Measurements from ENCODE around the gene RTCA. TPM values are rescaled to one million over a fixed set of nuclear protein-coding genes. Genes with fewer than 3 reads are reported as not detected.

RTCA gene
- total RNA-seq, 5 donors from 2014 or later (not counting 1 experiment from before 2014, with no cell fraction given): 36.0 to 53.6 (median 40.1) TPM

DNA sequence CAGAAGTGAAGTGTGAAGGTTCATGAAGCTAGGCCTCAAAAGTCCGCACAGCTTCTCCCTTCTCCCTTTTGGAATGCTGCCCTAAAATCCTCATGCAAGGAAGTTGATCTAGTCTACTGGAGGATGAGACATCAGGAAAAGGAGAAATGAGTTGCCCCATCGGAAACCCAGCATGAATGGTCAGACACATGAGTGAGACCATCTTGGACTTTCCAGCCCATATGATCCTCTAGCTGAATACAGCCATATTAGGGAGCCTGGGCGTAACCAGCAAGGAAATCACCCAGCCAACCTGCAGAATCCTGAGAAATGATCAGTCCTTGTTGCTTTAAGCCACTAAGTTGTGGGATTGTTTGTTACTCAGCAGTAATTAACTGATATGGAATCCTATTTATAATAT lies 28.9 kb upstream of the RTCA start:
- Histone ChIP-seq H3K4me1 (ENCODE audit: control insufficient read depth in 1 of 2, extremely low read depth in 1 of 2, insufficient read depth in 2 of 2, low read length in 2 of 2) (no peaks in the 10 kb centered on the region), H3K27me3 (replicated peaks in 1 of 2; ENCODE audit: control insufficient read depth in 2 of 2, extremely low read depth in 1 of 2, insufficient read depth in 2 of 2, low read length in 1 of 2) (no peaks in the 10 kb centered on the region), H3K9me3 (no peaks in the 10 kb centered on the region), H3K27ac (ENCODE audit: low read length) (no peak overlapping the region), H3K36me3 (ENCODE audit: control insufficient read depth in 2 of 2, extremely low read depth in 1 of 2, insufficient read depth in 1 of 2, low read length in 1 of 2) (peaks cover 0 to 44% of the 10 kb centered on the region in 2 donors), H3K4me3 (ENCODE audit: control insufficient read depth in 1 of 2, extremely low read depth in 1 of 2, low read length in 1 of 2) (no peak overlapping the region)
- H3K27me3 Mint-ChIP-seq: no peaks in the 10 kb centered on the region
- peaks cover 49% of the 10 kb centered on the region for H3K36me3 Mint-ChIP-seq
- no peaks in the 10 kb centered on the region for H3K9me3 Mint-ChIP-seq
- ChIA-PET POLR2A (no interaction called here), CTCF (interaction anchor here in 1 of 2 donors (0.5 kb wide), 1 partner anchor 222 kb away, joined by 4 read pairs; no protein-coding TSS in a partner anchor)
- H3K4me1 Mint-ChIP-seq: peaks cover 7 to 10% (median 9%) of the 10 kb centered on the region in 3 donors
- no peak overlapping the region for H3K27ac Mint-ChIP-seq
- ATAC-seq (replicated peaks in 1 of 4): no peak
- DNase-seq: no peak
- WGBS (ENCODE audit: insufficient coverage): 100% methylated on average over 1 of the region's 3 CpGs
- H3K4me3 Mint-ChIP-seq: no peak overlapping the region

DNA sequence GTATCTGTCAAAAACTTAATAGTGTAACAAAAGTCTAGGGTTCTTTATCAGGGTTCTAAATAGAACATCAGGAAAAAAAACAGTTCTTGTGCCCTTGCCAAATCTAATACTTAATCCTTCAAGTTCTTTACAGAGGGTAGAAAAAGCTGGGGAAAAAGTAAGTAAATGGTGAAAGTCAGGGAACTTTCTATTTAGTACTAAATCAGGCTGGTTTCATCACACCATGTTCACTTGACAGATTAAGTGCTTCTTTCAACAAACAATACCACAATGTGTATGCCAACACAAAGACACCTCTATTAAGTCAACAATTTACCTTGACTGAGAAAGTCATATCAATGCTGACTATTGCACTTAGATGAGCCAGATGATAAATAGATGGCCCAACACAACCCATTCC lies 26.1 kb upstream of the RTCA start:
- no peaks in the 10 kb centered on the region for H3K9me3 Mint-ChIP-seq
- H3K27ac Mint-ChIP-seq: no peak overlapping the region
- Histone ChIP-seq H3K27ac (ENCODE audit: low read length) (no peak overlapping the region), H3K4me3 (ENCODE audit: control insufficient read depth in 1 of 2, extremely low read depth in 1 of 2, low read length in 1 of 2) (no peak overlapping the region), H3K4me1 (ENCODE audit: control insufficient read depth in 1 of 2, extremely low read depth in 1 of 2, insufficient read depth in 2 of 2, low read length in 2 of 2) (no peaks in the 10 kb centered on the region), H3K36me3 (ENCODE audit: control insufficient read depth in 2 of 2, extremely low read depth in 1 of 2, insufficient read depth in 1 of 2, low read length in 1 of 2) (peaks cover 0 to 31% of the 10 kb centered on the region in 2 donors), H3K9me3 (no peaks in the 10 kb centered on the region), H3K27me3 (replicated peaks in 1 of 2; ENCODE audit: control insufficient read depth in 2 of 2, extremely low read depth in 1 of 2, insufficient read depth in 2 of 2, low read length in 1 of 2) (no peaks in the 10 kb centered on the region)
- H3K27me3 Mint-ChIP-seq: no peaks in the 10 kb centered on the region
- DNase-seq (no peak), ATAC-seq (replicated peaks in 1 of 4) (no peak)
- CTCF ChIA-PET: interaction anchor here (0.7 to 1.2 kb wide), 3 partner anchors 17 to 117 kb away, joined by 3 to 5 read pairs (median 3); no protein-coding TSS in a partner anchor
- peaks cover 30% of the 10 kb centered on the region for H3K36me3 Mint-ChIP-seq
- POLR2A ChIA-PET: interaction anchor here (0.6 to 0.7 kb wide), 2 partner anchors 17 to 26 kb away, joined by 6 to 8 read pairs; partner anchors contain the start of gene RTCA (in 1 of the 2)
- H3K4me1 Mint-ChIP-seq: peaks cover 23 to 26% (median 25%) of the 10 kb centered on the region in 3 donors
- H3K4me3 Mint-ChIP-seq: no peak overlapping the region

DNA sequence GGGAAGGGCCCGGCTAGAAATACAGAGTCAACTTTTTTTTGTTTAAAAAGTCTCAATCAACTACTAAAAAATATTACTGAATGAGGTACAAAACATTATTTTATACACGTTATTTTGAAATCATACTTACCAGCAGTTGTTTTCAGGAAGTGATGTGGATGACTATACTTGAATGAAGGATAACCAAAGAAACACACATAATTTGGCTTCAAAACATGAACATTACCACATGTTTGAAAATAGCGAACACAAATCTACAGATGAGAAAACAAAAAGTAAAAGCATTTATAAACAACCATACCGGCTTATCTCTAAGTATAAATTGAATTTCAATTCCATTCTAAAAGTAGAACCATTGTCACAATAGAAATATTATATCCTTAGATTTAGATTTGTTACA lies 25.4 kb upstream of the RTCA start:
- Mint-ChIP-seq H3K36me3 (peaks cover 30% of the 10 kb centered on the region), H3K4me3 (no peak overlapping the region), H3K27ac (no peak overlapping the region), H3K4me1 (peaks cover 24 to 30% (median 29%) of the 10 kb centered on the region in 3 donors), H3K9me3 (no peaks in the 10 kb centered on the region), H3K27me3 (no peaks in the 10 kb centered on the region)
- H3K27ac ChIP-seq (ENCODE audit: low read length): no peak overlapping the region
- ChIA-PET CTCF (interaction anchor here in 1 of 2 donors (0.7 kb wide), 1 partner anchor 224 kb away, joined by 4 read pairs; no protein-coding TSS in a partner anchor), POLR2A (no interaction called here)
- peaks cover 0 to under 1% of the 10 kb centered on the region in 2 experiments for H3K4me1 ChIP-seq (ENCODE audit: control insufficient read depth in 1 of 2, extremely low read depth in 1 of 2, insufficient read depth in 2 of 2, low read length in 2 of 2)
- WGBS (ENCODE audit: insufficient coverage): no CpG with 5 or more reads among the region's 4 CpGs
- no peaks in the 10 kb centered on the region for H3K9me3 ChIP-seq
- no peak overlapping the region for H3K4me3 ChIP-seq (ENCODE audit: control insufficient read depth in 1 of 2, extremely low read depth in 1 of 2, low read length in 1 of 2)
- no peak for DNase-seq
- peaks cover 0 to 31% of the 10 kb centered on the region in 2 donors for H3K36me3 ChIP-seq (ENCODE audit: control insufficient read depth in 2 of 2, extremely low read depth in 1 of 2, insufficient read depth in 1 of 2, low read length in 1 of 2)
- no peaks in the 10 kb centered on the region for H3K27me3 ChIP-seq (replicated peaks in 1 of 2; ENCODE audit: control insufficient read depth in 2 of 2, extremely low read depth in 1 of 2, insufficient read depth in 2 of 2, low read length in 1 of 2)
- no peak for ATAC-seq (replicated peaks in 1 of 4)

DNA sequence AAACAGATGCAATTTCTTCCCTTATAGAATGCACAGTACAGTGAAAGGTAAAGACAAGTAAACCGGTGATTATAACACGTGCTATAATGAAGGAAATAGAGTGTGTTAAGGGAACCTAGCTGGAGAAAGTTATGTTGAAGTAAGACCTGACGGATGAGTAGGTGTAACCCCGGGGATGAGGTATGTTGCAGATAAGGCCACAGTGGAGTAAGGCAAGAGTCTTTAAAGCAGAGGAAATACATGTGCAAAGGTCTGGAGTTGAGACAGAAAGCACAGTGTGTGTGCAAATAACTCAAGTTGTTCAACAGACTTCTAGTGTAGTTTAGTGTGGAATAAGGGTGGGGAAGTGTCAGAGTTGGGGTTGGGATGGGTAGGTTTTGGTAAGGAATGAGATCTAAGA lies 19.3 kb upstream of the RTCA start:
- ChIA-PET CTCF (interaction anchor here in 1 of 2 donors (0.9 kb wide), 1 partner anchor 19 kb away, joined by 3 read pairs; the partner anchor contains the start of gene RTCA), POLR2A (no interaction called here)
- Histone ChIP-seq H3K36me3 (ENCODE audit: control insufficient read depth in 2 of 2, extremely low read depth in 1 of 2, insufficient read depth in 1 of 2, low read length in 1 of 2) (peaks cover 0 to 2% of the 10 kb centered on the region in 2 donors), H3K9me3 (no peaks in the 10 kb centered on the region), H3K4me3 (ENCODE audit: control insufficient read depth in 1 of 2, extremely low read depth in 1 of 2, low read length in 1 of 2) (no peak overlapping the region), H3K27me3 (replicated peaks in 1 of 2; ENCODE audit: control insufficient read depth in 2 of 2, extremely low read depth in 1 of 2, insufficient read depth in 2 of 2, low read length in 1 of 2) (no peaks in the 10 kb centered on the region), H3K27ac (ENCODE audit: low read length) (no peak overlapping the region), H3K4me1 (ENCODE audit: control insufficient read depth in 1 of 2, extremely low read depth in 1 of 2, insufficient read depth in 2 of 2, low read length in 2 of 2) (peaks cover 10 to 13% of the 10 kb centered on the region in 2 experiments)
- Mint-ChIP-seq H3K27ac (peak overlapping the region in 1 of 2 donors; percentile 42), H3K9me3 (no peaks in the 10 kb centered on the region), H3K4me3 (no peak overlapping the region), H3K27me3 (no peaks in the 10 kb centered on the region), H3K36me3 (peaks cover 4% of the 10 kb centered on the region), H3K4me1 (peaks cover 30 to 35% (median 33%) of the 10 kb centered on the region in 3 donors)
- DNase-seq (no peak), ATAC-seq (replicated peaks in 1 of 4) (no peak)
- 95% methylated on average over 4 of the region's 4 CpGs for WGBS (ENCODE audit: insufficient coverage)

DNA sequence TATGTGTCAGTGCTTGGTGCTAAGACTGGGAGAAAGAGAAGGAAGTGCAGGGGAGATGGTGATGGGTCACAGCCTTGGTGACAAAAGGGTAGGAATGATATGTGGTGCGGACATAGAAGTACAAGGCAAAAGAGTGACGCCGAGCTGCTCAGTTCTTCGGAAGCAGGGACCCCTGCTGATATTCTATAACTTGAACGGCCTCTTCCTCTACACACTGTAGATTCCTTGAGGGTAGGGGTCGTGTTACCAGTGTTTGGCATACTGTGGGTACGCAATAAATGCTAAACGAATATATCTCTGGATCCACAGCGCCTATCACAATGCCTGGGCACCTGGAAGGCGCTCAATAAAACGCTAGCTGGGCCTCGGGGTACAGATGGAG lies 16.9 kb upstream of the RTCA start:
- no peaks in the 10 kb centered on the region for H3K9me3 Mint-ChIP-seq
- peak in 1 of 35 experiments; percentile 19 for DNase-seq
- WGBS (ENCODE audit: insufficient coverage): 0% methylated on average over 2 of the region's 12 CpGs

DNA sequence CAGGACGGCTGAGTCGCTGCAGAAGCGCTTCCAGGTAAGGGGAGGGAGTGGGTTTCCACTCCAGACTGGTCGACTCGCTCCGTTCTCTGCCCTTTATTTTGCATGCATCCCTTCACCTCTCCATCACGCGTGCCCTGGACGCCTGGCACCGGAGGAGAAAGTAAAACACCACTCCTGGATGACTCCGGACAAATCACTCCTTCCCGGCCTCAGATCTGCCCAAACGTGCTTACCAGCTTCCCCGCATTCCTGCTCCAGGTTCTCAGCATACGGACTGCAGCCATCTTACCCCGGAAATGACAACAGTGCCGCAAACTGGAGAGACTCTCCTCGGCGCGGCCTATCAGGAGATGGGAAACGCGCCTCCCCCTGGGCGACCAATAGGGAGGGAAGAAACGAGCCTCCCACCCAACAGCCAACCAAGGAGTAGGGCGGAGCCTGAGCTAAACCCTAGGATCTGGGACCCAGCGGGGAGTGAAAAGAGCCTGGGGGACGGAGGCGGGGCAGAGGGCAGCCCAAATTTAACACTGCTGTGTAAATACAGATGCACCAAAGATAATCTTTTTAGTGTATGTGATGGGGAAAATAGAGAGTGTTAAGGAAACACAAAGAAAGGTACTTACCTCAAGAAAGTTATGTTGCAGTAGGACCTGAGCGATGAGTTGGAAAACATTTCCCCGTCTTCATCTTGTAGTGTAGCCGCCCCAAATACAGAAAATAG lies 16.3 kb upstream of the RTCA start, which contains the start of gene DBT:
Gene DBT, minus strand, starts transcription at position 298 of the 721 bp plus-strand sequence. Its CDS starts 14 bp downstream, at position 284.
- Histone ChIP-seq H3K4me3 (ENCODE audit: control insufficient read depth in 1 of 2, extremely low read depth in 1 of 2, low read length in 1 of 2) (peak within 1 kb of the TSS; percentile 82 to 94), H3K4me1 (ENCODE audit: control insufficient read depth in 1 of 2, extremely low read depth in 1 of 2, insufficient read depth in 2 of 2, low read length in 2 of 2) (peaks cover 10 to 13% of the 10 kb centered on the region in 2 experiments), H3K9me3 (no peaks in the 10 kb centered on the region), H3K27me3 (replicated peaks in 1 of 2; ENCODE audit: control insufficient read depth in 2 of 2, extremely low read depth in 1 of 2, insufficient read depth in 2 of 2, low read length in 1 of 2) (no peaks in the 10 kb centered on the region), H3K27ac (ENCODE audit: low read length) (peak within 1 kb of the TSS; percentile 80), H3K36me3 (ENCODE audit: control insufficient read depth in 2 of 2, extremely low read depth in 1 of 2, insufficient read depth in 1 of 2, low read length in 1 of 2) (peaks cover 0 to 2% of the 10 kb centered on the region in 2 donors)
- H3K27ac Mint-ChIP-seq: no peak within 1 kb of the TSS
- H3K36me3 Mint-ChIP-seq: peaks cover 4% of the 10 kb centered on the region
- ChIA-PET POLR2A (interaction anchor here (0.5 to 1.7 kb wide), 9 partner anchors 8 to 1198 kb away, joined by 3 to 9 read pairs (median 6); partner anchors contain the start of genes RTCA (in 2 of the 2), SASS6 (in 1 of the 2) and TRMT13 (in 1 of the 2)), CTCF (interaction anchor here in 1 of 2 donors (0.5 to 1.6 kb wide), 5 partner anchors 105 to 1038 kb away, joined by 3 to 7 read pairs (median 4); no protein-coding TSS in a partner anchor)
- DNase-seq (peak; percentile 78 to 94 (median 89)), ATAC-seq (replicated peaks in 1 of 4) (peak; percentile 100)
- H3K27me3 Mint-ChIP-seq: no peaks in the 10 kb centered on the region
- no peaks in the 10 kb centered on the region for H3K9me3 Mint-ChIP-seq
- peaks cover 16 to 21% (median 18%) of the 10 kb centered on the region in 3 donors for H3K4me1 Mint-ChIP-seq
- under 1% methylated on average over 14 of the region's 31 CpGs for WGBS (ENCODE audit: insufficient coverage)
- no peak within 1 kb of the TSS for H3K4me3 Mint-ChIP-seq

More for the DNA sequence above, 16.9 kb upstream of the RTCA start:
- H3K27ac ChIP-seq (ENCODE audit: low read length): peak overlapping the region; percentile 80
- ChIA-PET POLR2A (interaction anchor here (0.5 to 1.7 kb wide), 4 partner anchors 16 to 832 kb away, joined by 3 to 8 read pairs (median 6); partner anchors contain the start of gene RTCA (in 2 of the 2)), CTCF (interaction anchor here in 1 of 2 donors (0.5 to 1.6 kb wide), 4 partner anchors 106 to 1038 kb away, joined by 3 to 7 read pairs (median 4); no protein-coding TSS in a partner anchor)
- H3K36me3 ChIP-seq (ENCODE audit: control insufficient read depth in 2 of 2, extremely low read depth in 1 of 2, insufficient read depth in 1 of 2, low read length in 1 of 2): peaks cover 0 to 2% of the 10 kb centered on the region in 2 donors
- Mint-ChIP-seq H3K27me3 (no peaks in the 10 kb centered on the region), H3K4me3 (no peak overlapping the region), H3K36me3 (peaks cover 4% of the 10 kb centered on the region), H3K4me1 (peaks cover 20 to 23% (median 22%) of the 10 kb centered on the region in 3 donors), H3K27ac (no peak overlapping the region)
- peak overlapping the region; percentile 82 to 94 for H3K4me3 ChIP-seq (ENCODE audit: control insufficient read depth in 1 of 2, extremely low read depth in 1 of 2, low read length in 1 of 2)
- H3K27me3 ChIP-seq (replicated peaks in 1 of 2; ENCODE audit: control insufficient read depth in 2 of 2, extremely low read depth in 1 of 2, insufficient read depth in 2 of 2, low read length in 1 of 2): no peaks in the 10 kb centered on the region
- no peak for ATAC-seq (replicated peaks in 1 of 4)
- no peaks in the 10 kb centered on the region for H3K9me3 ChIP-seq
- peaks cover 10 to 13% of the 10 kb centered on the region in 2 experiments for H3K4me1 ChIP-seq (ENCODE audit: control insufficient read depth in 1 of 2, extremely low read depth in 1 of 2, insufficient read depth in 2 of 2, low read length in 2 of 2)
